ENCODE results near the gene FGF14. TPM values are rescaled to one million over a fixed set of nuclear protein-coding genes. Genes with fewer than 3 reads are reported as not detected.

Gene FGF14
- total RNA-seq, 4 donors from 2014 or later: under 0.01 to 2.4 (median 0.99) TPM

DNA sequence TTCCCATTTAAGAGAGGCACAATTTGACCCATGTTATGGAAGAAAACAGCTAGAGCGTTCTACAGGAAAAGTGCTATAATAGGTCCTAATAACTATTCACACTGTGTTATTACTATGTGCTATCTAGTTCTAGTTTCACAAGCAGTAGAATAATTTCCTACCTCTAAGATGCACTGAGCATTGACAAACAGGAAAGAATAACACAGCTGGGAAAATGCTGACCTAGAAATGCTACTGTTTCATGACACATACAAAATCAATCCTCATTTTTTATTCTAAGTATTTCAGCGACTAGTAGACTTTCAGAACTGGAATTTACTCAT lies 689.9 kb downstream of the FGF14 start:
- Histone ChIP-seq H3K9me3 (no peaks in the 10 kb centered on the region), H3K27ac (no peak overlapping the region), H3K4me3 (no peak overlapping the region), H3K27me3 (no peaks in the 10 kb centered on the region), H3K36me3 (no peaks in the 10 kb centered on the region), H3K4me1 (no peaks in the 10 kb centered on the region)
- no peak for DNase-seq
- intact Hi-C loops (cut with DNase I; ENCODE audit: low total_unique reads): no loop called here
- WGBS, 2 donors (ENCODE audit: low coverage in 1 of 2): 71 to 79% methylated on average over 1 to 2 of the region's 2 CpGs
- TF ChIP-seq POLR2AphosphoS5 (IDR thresholded peaks at IDR 0.05) (no peak), CTCF (IDR thresholded peaks at IDR 0.05) (no peak), EP300 (IDR thresholded peaks at IDR 0.05; ENCODE audit: low read depth) (no peak), POLR2A (IDR thresholded peaks at IDR 0.05) (no peak)
- in situ Hi-C loops (cut with MboI; ENCODE audit: low pct_ligation_motif_present in 1 of 4, low pct_unique_long_range_greater_than_20kb in 1 of 4, low sequenced_read_pairs in 3 of 4): no loop called here

DNA sequence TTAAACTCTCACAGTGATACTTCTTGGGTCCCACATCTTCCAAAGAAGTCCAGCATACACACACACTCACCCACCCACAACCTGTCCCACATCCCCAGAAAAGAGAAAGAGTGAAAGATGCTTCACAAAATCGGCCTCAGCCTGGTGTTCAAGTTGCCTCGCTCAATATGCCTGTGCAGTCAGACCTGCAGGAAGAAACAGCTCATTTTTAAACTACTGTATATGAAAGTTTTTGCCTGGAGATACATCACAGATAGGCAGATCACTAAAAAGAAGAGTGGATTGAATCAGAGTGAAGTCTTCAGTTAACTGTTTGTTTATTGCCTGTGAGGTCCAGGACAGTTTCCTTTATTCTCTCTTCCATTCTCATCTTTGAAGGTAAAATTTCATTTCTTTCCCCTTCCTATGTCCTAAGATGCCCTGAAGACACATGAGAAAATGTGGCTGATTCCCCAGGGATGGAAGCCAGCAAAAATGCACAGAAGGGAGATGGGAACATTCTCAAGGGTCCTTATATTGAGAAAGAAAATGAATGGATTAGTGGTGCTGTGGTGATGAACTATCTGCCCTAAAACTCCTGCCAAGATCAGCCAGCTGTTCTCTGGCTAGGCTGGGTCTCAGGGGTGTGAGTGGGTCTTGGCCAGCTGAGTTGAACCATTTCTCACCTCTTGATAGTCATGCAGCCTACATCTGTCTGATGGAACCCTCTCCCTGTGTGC lies 690.4 kb downstream of the FGF14 start:
- 56 to 84% methylated on average over 2 of the region's 2 CpGs for WGBS, 2 donors (ENCODE audit: low coverage in 1 of 2)

GRCh38 chr13:101709952-101710351 lies 691.9 kb downstream of the FGF14 start:
- no peaks in the 10 kb centered on the region for H3K27me3 ChIP-seq
- DNase-seq: no peak
- no peaks in the 10 kb centered on the region for H3K9me3 ChIP-seq
- no peak overlapping the region for H3K27ac ChIP-seq
- H3K36me3 ChIP-seq: no peaks in the 10 kb centered on the region
- in situ Hi-C loops (cut with MboI; ENCODE audit: low pct_ligation_motif_present in 1 of 4, low pct_unique_long_range_greater_than_20kb in 1 of 4, low sequenced_read_pairs in 3 of 4): no loop called here
- intact Hi-C loops (cut with DNase I; ENCODE audit: low total_unique reads): no loop called here
- WGBS, 2 donors (ENCODE audit: low coverage in 1 of 2): 40 to 88% methylated on average over 1 to 6 of the region's 6 CpGs
- no peak overlapping the region for H3K4me3 ChIP-seq
- TF ChIP-seq CTCF (IDR thresholded peaks at IDR 0.05): no peak
- H3K4me1 ChIP-seq: no peaks in the 10 kb centered on the region

More for the DNA sequence above, 690.4 kb downstream of the FGF14 start:
- intact Hi-C loops (cut with DNase I; ENCODE audit: low total_unique reads): no loop called here
- DNase-seq: no peak
- no peak overlapping the region for H3K27ac ChIP-seq
- H3K27me3 ChIP-seq: no peaks in the 10 kb centered on the region
- no peak overlapping the region for H3K4me3 ChIP-seq
- in situ Hi-C loops (cut with MboI; ENCODE audit: low pct_ligation_motif_present in 1 of 4, low pct_unique_long_range_greater_than_20kb in 1 of 4, low sequenced_read_pairs in 3 of 4): no loop called here
- no peaks in the 10 kb centered on the region for H3K36me3 ChIP-seq
- no peak for TF ChIP-seq EP300 (IDR thresholded peaks at IDR 0.05; ENCODE audit: low read depth)
- no peak for TF ChIP-seq POLR2AphosphoS5 (IDR thresholded peaks at IDR 0.05)
- TF ChIP-seq POLR2A (IDR thresholded peaks at IDR 0.05): no peak
- no peak for TF ChIP-seq CTCF (IDR thresholded peaks at IDR 0.05)
- H3K4me1 ChIP-seq: no peaks in the 10 kb centered on the region
- no peaks in the 10 kb centered on the region for H3K9me3 ChIP-seq

- no peak for TF ChIP-seq EP300 (IDR thresholded peaks at IDR 0.05; ENCODE audit: low read depth)
- TF ChIP-seq POLR2A (IDR thresholded peaks at IDR 0.05): no peak
- no peak for TF ChIP-seq CTCF (IDR thresholded peaks at IDR 0.05)
- no peak for TF ChIP-seq POLR2AphosphoS5 (IDR thresholded peaks at IDR 0.05)
- Histone ChIP-seq H3K27ac (no peak overlapping the region), H3K9me3 (no peaks in the 10 kb centered on the region), H3K36me3 (no peaks in the 10 kb centered on the region), H3K4me3 (no peak overlapping the region), H3K27me3 (no peaks in the 10 kb centered on the region), H3K4me1 (no peaks in the 10 kb centered on the region)
- intact Hi-C loops (cut with DNase I; ENCODE audit: low total_unique reads): no loop called here
- 74 to 100% methylated on average over 1 of the region's 1 CpG for WGBS, 2 donors (ENCODE audit: low coverage in 1 of 2)
- in situ Hi-C loops (cut with MboI; ENCODE audit: low pct_ligation_motif_present in 1 of 4, low pct_unique_long_range_greater_than_20kb in 1 of 4, low sequenced_read_pairs in 3 of 4): no loop called here
- DNase-seq: no peak
Observed at GRCh38 chr13:101708115-101708514, 693.7 kb downstream of the FGF14 start.
